ENCODE measurements around the gene MBD1.

MBD1 gene

GRCh38 chr18:50275503-50276036 lies 5.8 kb downstream of the MBD1 start:
- H3K27ac ChIP-seq (ENCODE audit: low read length) = no peak overlapping the region
- H4K20me1 ChIP-seq (ENCODE audit: insufficient read depth, low read length) = no peaks in the 10 kb centered on the region
- no peak overlapping the region for H3K4me3 ChIP-seq (ENCODE audit: low read length)
- H3K4me1 ChIP-seq (ENCODE audit: low read length) = peaks cover 18% of the 10 kb centered on the region
- no peak for DNase-seq
- no peak overlapping the region for H2AFZ ChIP-seq (ENCODE audit: low read length)
- H3K9me2 ChIP-seq (replicated peaks; ENCODE audit: insufficient read depth, low read length) = no peaks in the 10 kb centered on the region
- TF ChIP-seq, protein P1, sequence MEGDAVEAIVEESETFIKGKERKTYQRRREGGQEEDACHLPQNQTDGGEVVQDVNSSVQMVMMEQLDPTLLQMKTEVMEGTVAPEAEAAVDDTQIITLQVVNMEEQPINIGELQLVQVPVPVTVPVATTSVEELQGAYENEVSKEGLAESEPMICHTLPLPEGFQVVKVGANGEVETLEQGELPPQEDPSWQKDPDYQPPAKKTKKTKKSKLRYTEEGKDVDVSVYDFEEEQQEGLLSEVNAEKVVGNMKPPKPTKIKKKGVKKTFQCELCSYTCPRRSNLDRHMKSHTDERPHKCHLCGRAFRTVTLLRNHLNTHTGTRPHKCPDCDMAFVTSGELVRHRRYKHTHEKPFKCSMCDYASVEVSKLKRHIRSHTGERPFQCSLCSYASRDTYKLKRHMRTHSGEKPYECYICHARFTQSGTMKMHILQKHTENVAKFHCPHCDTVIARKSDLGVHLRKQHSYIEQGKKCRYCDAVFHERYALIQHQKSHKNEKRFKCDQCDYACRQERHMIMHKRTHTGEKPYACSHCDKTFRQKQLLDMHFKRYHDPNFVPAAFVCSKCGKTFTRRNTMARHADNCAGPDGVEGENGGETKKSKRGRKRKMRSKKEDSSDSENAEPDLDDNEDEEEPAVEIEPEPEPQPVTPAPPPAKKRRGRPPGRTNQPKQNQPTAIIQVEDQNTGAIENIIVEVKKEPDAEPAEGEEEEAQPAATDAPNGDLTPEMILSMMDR (IDR thresholded peaks at IDR 0.05; ENCODE audit: low read length) = no peak
- no peak for TF ChIP-seq EZH2phosphoT487 (IDR thresholded peaks at IDR 0.05; ENCODE audit: low read length)
- TF ChIP-seq EZH2 (optimal IDR thresholded peaks at IDR 0.05; ENCODE audit: low read depth, low read length) = no peak
- no peak overlapping the region for H3K4me2 ChIP-seq (ENCODE audit: low read depth, low read length)
- peaks cover 4% of the 10 kb centered on the region; the same call in 1 of the 2 replicates for H3F3A ChIP-seq (ENCODE audit: insufficient read depth, low read length)
- H3K27me3 ChIP-seq (replicated peaks; ENCODE audit: insufficient read depth, low read length) = no peaks in the 10 kb centered on the region
- H3K9me3 ChIP-seq (replicated peaks; ENCODE audit: insufficient read depth, low read length) = no peaks in the 10 kb centered on the region
- H3K36me3 ChIP-seq (replicated peaks; ENCODE audit: insufficient read depth, low read length) = peaks cover 27% of the 10 kb centered on the region
- H3K9ac ChIP-seq (ENCODE audit: low read length) = no peak overlapping the region
- H3K79me2 ChIP-seq (ENCODE audit: low read length) = peaks cover 40% of the 10 kb centered on the region

DNA sequence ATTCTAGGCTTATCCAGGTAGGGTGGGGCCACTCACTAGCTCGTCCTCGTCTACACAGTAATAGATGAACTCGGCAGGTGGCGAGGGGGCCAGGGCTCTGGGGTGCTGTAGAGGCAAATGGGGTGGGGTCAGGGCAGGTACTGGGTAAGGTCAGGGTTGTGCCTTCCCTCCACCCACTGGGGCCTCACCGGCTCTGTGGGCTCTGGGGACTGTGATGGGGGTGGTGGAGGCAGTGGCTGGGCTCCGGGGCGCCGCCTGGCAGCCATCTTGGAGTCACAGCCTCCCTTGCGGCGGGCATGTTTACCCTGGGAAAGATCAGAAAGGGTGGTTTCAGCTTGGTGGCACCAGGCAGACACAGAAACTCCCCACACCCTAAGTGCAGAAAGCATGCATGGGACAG lies 6.4 kb downstream of the MBD1 start:
- Histone ChIP-seq H3K36me3 (replicated peaks; ENCODE audit: insufficient read depth, low read length) (peaks cover 27% of the 10 kb centered on the region), H3K4me3 (ENCODE audit: low read length) (no peak overlapping the region), H3K4me2 (ENCODE audit: low read depth, low read length) (no peak overlapping the region), H3K9ac (ENCODE audit: low read length) (no peak overlapping the region), H3K27me3 (replicated peaks; ENCODE audit: insufficient read depth, low read length) (no peaks in the 10 kb centered on the region), H3K9me2 (replicated peaks; ENCODE audit: insufficient read depth, low read length) (no peaks in the 10 kb centered on the region), H4K20me1 (ENCODE audit: insufficient read depth, low read length) (no peaks in the 10 kb centered on the region), H2AFZ (ENCODE audit: low read length) (no peak overlapping the region), H3K9me3 (replicated peaks; ENCODE audit: insufficient read depth, low read length) (no peaks in the 10 kb centered on the region), H3F3A (ENCODE audit: insufficient read depth, low read length) (peaks cover 5% of the 10 kb centered on the region; the same call in 1 of the 2 replicates), H3K4me1 (ENCODE audit: low read length) (peaks cover 12% of the 10 kb centered on the region), H3K27ac (ENCODE audit: low read length) (no peak overlapping the region), H3K79me2 (ENCODE audit: low read length) (peaks cover 34% of the 10 kb centered on the region)
- no peak for DNase-seq
- TF ChIP-seq EZH2phosphoT487 (IDR thresholded peaks at IDR 0.05; ENCODE audit: low read length) = no peak
- TF ChIP-seq EZH2 (optimal IDR thresholded peaks at IDR 0.05; ENCODE audit: low read depth, low read length) = no peak
- TF ChIP-seq, protein P1 (IDR thresholded peaks at IDR 0.05; ENCODE audit: low read length) = no peak

- Histone ChIP-seq H3K36me3 (replicated peaks; ENCODE audit: insufficient read depth, low read length) (peaks cover 27% of the 10 kb centered on the region), H3K27ac (ENCODE audit: low read length) (no peak overlapping the region), H3K9me2 (replicated peaks; ENCODE audit: insufficient read depth, low read length) (no peaks in the 10 kb centered on the region), H3F3A (ENCODE audit: insufficient read depth, low read length) (peaks cover 10% of the 10 kb centered on the region; the same call in 1 of the 2 replicates), H3K9me3 (replicated peaks; ENCODE audit: insufficient read depth, low read length) (no peaks in the 10 kb centered on the region), H3K27me3 (replicated peaks; ENCODE audit: insufficient read depth, low read length) (no peaks in the 10 kb centered on the region), H3K4me1 (ENCODE audit: low read length) (peaks cover 4% of the 10 kb centered on the region), H2AFZ (ENCODE audit: low read length) (no peak overlapping the region), H4K20me1 (ENCODE audit: insufficient read depth, low read length) (no peaks in the 10 kb centered on the region), H3K4me3 (ENCODE audit: low read length) (no peak overlapping the region), H3K4me2 (ENCODE audit: low read depth, low read length) (no peak overlapping the region), H3K79me2 (ENCODE audit: low read length) (peaks cover 25% of the 10 kb centered on the region), H3K9ac (ENCODE audit: low read length) (no peak overlapping the region)
- no peak for TF ChIP-seq EZH2 (optimal IDR thresholded peaks at IDR 0.05; ENCODE audit: low read depth, low read length)
- no peak for DNase-seq
Measured at GRCh38 chr18:50274044-50274442, 7.3 kb downstream of the MBD1 start.
